SK-N-SH (cell line): ENCODE data around the gene MAP3K4. TPM values are rescaled to one million over a fixed set of nuclear protein-coding genes. Genes with fewer than 3 reads are reported as not detected.

ENCODE experiments used
- CTCF ChIA-PET: fragments of 300-600, 350-600 bp; formaldehyde crosslinking; extraction: SDS; loops from one replicate; lab custom pipeline; 2021; lab: Yijun Ruan, JAX
- POLR2A ChIA-PET: fragments of 350-600 bp; sonication (Branson Sonifier 250); formaldehyde crosslinking; extraction: SDS; loops from one replicate; lab custom pipeline; 2020; ENCODE audit warnings: antibody characterized with exemption, inconsistent platforms; lab: Yijun Ruan, JAX
- DNase-seq: peaks from one replicate; pipeline ENCODE4 v3.0.0; 2012
- H2AFZ ChIP-seq: fragments of 200-600 bp; sonication (generic); 2 replicates; pipeline ENCODE4 v1.8.1; 2016; ENCODE audit warnings: antibody characterized with exemption, mild to moderate bottlenecking, low read depth
- H3F3A ChIP-seq: fragments of 200-600 bp; sonication (generic); replicated peaks from 2 replicates; pipeline ENCODE3; 2016; ENCODE audit warnings: antibody characterized with exemption, mild to moderate bottlenecking; ENCODE audit not compliant: insufficient read depth
- H3K27ac ChIP-seq, 2 experiments: fragments of 200-500 bp in 1 of 2; fragments of 200-600 bp in 1 of 2; sonication (Bioruptor generic) in 1 of 2; sonication (generic), shearing (Covaris generic) in 1 of 2; 2 replicates each; pipeline versions ENCODE4 v1.5.1 to v1.6.1; 2014 to 2016; ENCODE audit warnings: low read depth in 2 of 2, inconsistent platforms in 1 of 2, low read length in 1 of 2, mild to moderate bottlenecking in 1 of 2, mixed read lengths in 1 of 2
- H3K27me3 ChIP-seq: fragments of 200-600 bp; sonication (generic), shearing (Covaris generic); 2 replicates; pipeline ENCODE4 v1.6.1; 2016; ENCODE audit warnings: mixed run types; ENCODE audit not compliant: insufficient read depth
- H3K36me3 ChIP-seq, 2 experiments: fragments of 200-500 bp in 1 of 2; fragments of 200-600 bp in 1 of 2; sonication (Bioruptor generic) in 1 of 2; sonication (generic) in 1 of 2; replicated peaks in 1 of 2; 2 replicates each; pipeline versions ENCODE3 to v1.5.1; 2014 to 2016; ENCODE audit warnings: low read length in 1 of 2, mild to moderate bottlenecking in 1 of 2; ENCODE audit not compliant: insufficient read depth in 2 of 2, control insufficient read depth in 1 of 2
- H3K4me1 ChIP-seq, 2 experiments: fragments of 200-500 bp in 1 of 2; fragments of 200-600 bp in 1 of 2; sonication (Bioruptor generic) in 1 of 2; sonication (generic), shearing (Covaris generic) in 1 of 2; 2 replicates each; pipeline versions ENCODE4 v1.5.1 to v1.6.1; 2014 to 2016; ENCODE audit warnings: low read depth in 1 of 2, low read length in 1 of 2, mixed run types in 1 of 2; ENCODE audit not compliant: insufficient read depth in 2 of 2, control insufficient read depth in 1 of 2
- H3K4me2 ChIP-seq: fragments of 200-600 bp; sonication (generic), shearing (Covaris generic); 2 replicates; pipeline ENCODE4 v1.6.1; 2017; ENCODE audit warnings: mixed run types
- H3K4me3 ChIP-seq, 2 experiments: fragments of 200-500 bp in 1 of 2; fragments of 200-600 bp in 1 of 2; sonication (Bioruptor generic) in 1 of 2; sonication (generic), shearing (Covaris generic) in 1 of 2; 2 replicates each; pipeline versions ENCODE4 v1.5.1 to v1.8.1; 2014 to 2016; ENCODE audit warnings: low read depth in 2 of 2, inconsistent platforms in 1 of 2, low read length in 1 of 2, mild to moderate bottlenecking in 1 of 2, mixed read lengths in 1 of 2, moderate library complexity in 1 of 2
- H3K79me2 ChIP-seq: fragments of 200-600 bp; sonication (generic); 2 replicates; pipeline ENCODE4 v1.8.1; 2017; ENCODE audit warnings: mild to moderate bottlenecking; ENCODE audit not compliant: insufficient read depth
- H3K9ac ChIP-seq: fragments of 200-600 bp; sonication (generic); 2 replicates; pipeline ENCODE4 v1.6.1; 2017; ENCODE audit warnings: mixed run types
- H3K9me2 ChIP-seq: fragments of 200-600 bp; sonication (generic); 2 replicates; pipeline ENCODE4 v1.6.1; 2017; ENCODE audit warnings: mixed run types
- H3K9me3 ChIP-seq: fragments of 200-600 bp; sonication (generic); 2 replicates; pipeline ENCODE4 v1.6.1; 2017; ENCODE audit warnings: mixed run types, mild to moderate bottlenecking, moderate library complexity
- H4K20me1 ChIP-seq: fragments of 200-600 bp; sonication (generic); 2 replicates; pipeline ENCODE4 v1.6.1; 2017; ENCODE audit warnings: mild to moderate bottlenecking, mixed run types; ENCODE audit not compliant: insufficient read depth
- CHD2 ChIP-seq: fragments of 150-350 bp; IDR thresholded peaks from 2 replicates; pipeline ENCODE4 v1.6.1; 2018; ENCODE audit warnings: low read length; ENCODE audit not compliant: partially characterized antibody
- FOXJ3 ChIP-seq: sonication (generic); formaldehyde crosslinking; IDR thresholded peaks from 2 replicates; pipeline ENCODE4 v1.5.1; 2020; ENCODE audit warnings: mild to moderate bottlenecking, missing genetic modification reagents
- FOXM1 ChIP-seq: IDR thresholded peaks from 2 replicates; pipeline ENCODE4 v1.4.0; 2012; ENCODE audit warnings: low read depth, mild to moderate bottlenecking
- GABPA ChIP-seq: IDR thresholded peaks from 2 replicates; pipeline ENCODE4 v1.4.0; 2012; ENCODE audit warnings: low read depth, mild to moderate bottlenecking
- GATA2 ChIP-seq: sonication (generic); formaldehyde crosslinking; IDR thresholded peaks from 2 replicates; pipeline ENCODE4 v1.5.0; 2020; ENCODE audit warnings: mild to moderate bottlenecking, missing genetic modification reagents
- JUND ChIP-seq: IDR thresholded peaks from 2 replicates; pipeline ENCODE4 v1.4.0; 2012
- NFIC ChIP-seq: IDR thresholded peaks from 2 replicates; pipeline ENCODE4 v1.4.0; 2012; ENCODE audit warnings: borderline replicate concordance
- POLR2AphosphoS5 ChIP-seq: IDR thresholded peaks from 2 replicates; pipeline ENCODE4 v1.6.1; 2012; ENCODE audit warnings: low read depth, low read length
- RCOR1 ChIP-seq: fragments of 150-350 bp; IDR thresholded peaks from 2 replicates; pipeline ENCODE4 v1.6.1; 2017; ENCODE audit warnings: antibody characterized with exemption, low read length
- SIN3A ChIP-seq: IDR thresholded peaks from 2 replicates; pipeline ENCODE4 v1.6.1; 2012; ENCODE audit warnings: low read depth, mild to moderate bottlenecking, low read length, moderate library complexity, borderline replicate concordance
- SMC3 ChIP-seq: IDR thresholded peaks from 2 replicates; pipeline ENCODE4 v1.6.1; 2012; ENCODE audit warnings: low read depth, low read length, improper control_type of control experiment
- TAF1 ChIP-seq: IDR thresholded peaks from 2 replicates; pipeline ENCODE4 v1.6.1; 2012; ENCODE audit warnings: low read depth, mild to moderate bottlenecking, low read length, moderate library complexity, borderline replicate concordance
- TCF12 ChIP-seq: IDR thresholded peaks from 2 replicates; pipeline ENCODE4 v1.4.0; 2012
- YY1 ChIP-seq: IDR thresholded peaks from 2 replicates; pipeline ENCODE4 v1.4.0; 2012; ENCODE audit warnings: low read depth, mild to moderate bottlenecking
- WGBS: methylation state at CpG from one replicate; pipeline ENCODE4 v1.1.6; 2017; ENCODE audit warnings: low lambda C conversion rate; 5-methylcytosine and 5-hydroxymethylcytosine counted together
- polyA plus RNA-seq, 3 experiments: library from polyadenylated mRNA; depleted of rRNA; stranded (reverse); fragments of >200 nt; gene quantifications; 2 replicates each; pipeline ENCODE4 v1.2.3, GENCODE V29; 2012
- TF ChIP-seq, protein P1 (sequence below): fragments of 200-600 bp; sonication (generic); IDR thresholded peaks from 2 replicates; pipeline ENCODE4 v1.6.1; 2017; ENCODE audit warnings: antibody characterized with exemption, mild to moderate bottlenecking, moderate library complexity
- TF ChIP-seq, protein P2 (sequence below): fragments of 150-350 bp; IDR thresholded peaks from 2 replicates; pipeline ENCODE4 v1.6.1; 2016; ENCODE audit warnings: mild to moderate bottlenecking, low read depth, low read length
- TF ChIP-seq, protein P3 (sequence below): fragments of 150-350 bp; IDR thresholded peaks from 2 replicates; pipeline ENCODE4 v1.6.1; 2017; ENCODE audit warnings: antibody characterized with exemption, low read length, low read depth, borderline replicate concordance

MAP3K4 gene
- polyA plus RNA-seq, 1 of the 3 experiments (the other 2 are of a cell fraction) = 6.8 TPM

DNA sequence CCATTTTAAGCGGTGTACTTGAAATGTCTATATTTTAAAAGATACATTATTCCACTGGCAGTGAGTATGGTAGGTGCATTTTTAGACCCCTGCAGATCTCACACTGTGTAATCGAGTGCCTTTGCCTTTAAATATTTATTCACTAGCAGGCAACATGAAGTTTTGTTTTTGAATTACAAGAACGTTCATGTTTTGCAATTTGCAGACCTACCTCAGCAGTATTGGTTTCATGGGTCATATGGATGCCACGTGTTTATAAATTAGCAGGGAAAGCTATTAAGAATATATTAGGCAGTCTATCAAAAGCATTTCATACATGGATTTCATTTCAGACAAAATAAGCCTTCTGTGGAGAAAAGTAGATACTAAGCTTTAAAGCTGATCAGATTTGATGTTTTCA lies 7.2 kb downstream of the MAP3K4 start:
- H3K79me2 ChIP-seq = peaks cover 96% of the 10 kb centered on the region
- peaks cover 4% of the 10 kb centered on the region for H3F3A ChIP-seq
- H3K36me3 ChIP-seq = peaks cover 0 to 6% of the 10 kb centered on the region in 2 experiments
- H3K27me3 ChIP-seq = no peaks in the 10 kb centered on the region
- 76% methylated on average over 4 of the region's 4 CpGs for WGBS
- H3K4me1 ChIP-seq = peaks cover 6 to 12% of the 10 kb centered on the region in 2 experiments; a peak in 3 of 4 replicates
- H3K4me2 ChIP-seq = no peak overlapping the region
- no peak overlapping the region for H2AFZ ChIP-seq
- H3K9ac ChIP-seq = no peak overlapping the region
- DNase-seq = no peak
- no peaks in the 10 kb centered on the region for H3K9me2 ChIP-seq
- peaks cover 7% of the 10 kb centered on the region for H4K20me1 ChIP-seq
- ChIA-PET CTCF (interaction anchor here (0.7 to 2.7 kb wide), 6 partner anchors 8 to 375 kb away, joined by 3 to 9 read pairs (median 3); no protein-coding TSS in a partner anchor), POLR2A (no interaction called here)
- H3K9me3 ChIP-seq = no peaks in the 10 kb centered on the region
- no peak overlapping the region for H3K4me3 ChIP-seq
- H3K27ac ChIP-seq = no peak overlapping the region
- no peak for TF ChIP-seq POLR2AphosphoS5
- TF ChIP-seq, protein P1, sequence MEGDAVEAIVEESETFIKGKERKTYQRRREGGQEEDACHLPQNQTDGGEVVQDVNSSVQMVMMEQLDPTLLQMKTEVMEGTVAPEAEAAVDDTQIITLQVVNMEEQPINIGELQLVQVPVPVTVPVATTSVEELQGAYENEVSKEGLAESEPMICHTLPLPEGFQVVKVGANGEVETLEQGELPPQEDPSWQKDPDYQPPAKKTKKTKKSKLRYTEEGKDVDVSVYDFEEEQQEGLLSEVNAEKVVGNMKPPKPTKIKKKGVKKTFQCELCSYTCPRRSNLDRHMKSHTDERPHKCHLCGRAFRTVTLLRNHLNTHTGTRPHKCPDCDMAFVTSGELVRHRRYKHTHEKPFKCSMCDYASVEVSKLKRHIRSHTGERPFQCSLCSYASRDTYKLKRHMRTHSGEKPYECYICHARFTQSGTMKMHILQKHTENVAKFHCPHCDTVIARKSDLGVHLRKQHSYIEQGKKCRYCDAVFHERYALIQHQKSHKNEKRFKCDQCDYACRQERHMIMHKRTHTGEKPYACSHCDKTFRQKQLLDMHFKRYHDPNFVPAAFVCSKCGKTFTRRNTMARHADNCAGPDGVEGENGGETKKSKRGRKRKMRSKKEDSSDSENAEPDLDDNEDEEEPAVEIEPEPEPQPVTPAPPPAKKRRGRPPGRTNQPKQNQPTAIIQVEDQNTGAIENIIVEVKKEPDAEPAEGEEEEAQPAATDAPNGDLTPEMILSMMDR = no peak
- no peak for TF ChIP-seq NFIC
- TF ChIP-seq SMC3 = no peak
- TF ChIP-seq FOXJ3 (CRISPR knock-in tag) = no peak
- no peak for TF ChIP-seq JUND
- no peak for TF ChIP-seq YY1
- TF ChIP-seq, protein P2, sequence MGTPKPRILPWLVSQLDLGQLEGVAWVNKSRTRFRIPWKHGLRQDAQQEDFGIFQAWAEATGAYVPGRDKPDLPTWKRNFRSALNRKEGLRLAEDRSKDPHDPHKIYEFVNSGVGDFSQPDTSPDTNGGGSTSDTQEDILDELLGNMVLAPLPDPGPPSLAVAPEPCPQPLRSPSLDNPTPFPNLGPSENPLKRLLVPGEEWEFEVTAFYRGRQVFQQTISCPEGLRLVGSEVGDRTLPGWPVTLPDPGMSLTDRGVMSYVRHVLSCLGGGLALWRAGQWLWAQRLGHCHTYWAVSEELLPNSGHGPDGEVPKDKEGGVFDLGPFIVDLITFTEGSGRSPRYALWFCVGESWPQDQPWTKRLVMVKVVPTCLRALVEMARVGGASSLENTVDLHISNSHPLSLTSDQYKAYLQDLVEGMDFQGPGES = no peak
- TF ChIP-seq SIN3A = no peak
- TF ChIP-seq TAF1 = no peak
- TF ChIP-seq GATA2 (CRISPR knock-in tag) = no peak
- no peak for TF ChIP-seq FOXM1
- TF ChIP-seq, protein P3, sequence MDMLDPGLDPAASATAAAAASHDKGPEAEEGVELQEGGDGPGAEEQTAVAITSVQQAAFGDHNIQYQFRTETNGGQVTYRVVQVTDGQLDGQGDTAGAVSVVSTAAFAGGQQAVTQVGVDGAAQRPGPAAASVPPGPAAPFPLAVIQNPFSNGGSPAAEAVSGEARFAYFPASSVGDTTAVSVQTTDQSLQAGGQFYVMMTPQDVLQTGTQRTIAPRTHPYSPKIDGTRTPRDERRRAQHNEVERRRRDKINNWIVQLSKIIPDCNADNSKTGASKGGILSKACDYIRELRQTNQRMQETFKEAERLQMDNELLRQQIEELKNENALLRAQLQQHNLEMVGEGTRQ = no peak
- TF ChIP-seq CHD2 = no peak
- TF ChIP-seq GABPA = no peak
- TF ChIP-seq RCOR1 = no peak
- TF ChIP-seq TCF12 = no peak
